Measurements from ENCODE around the gene KRT40. TPM values are rescaled to one million over a fixed set of nuclear protein-coding genes. Genes with fewer than 3 reads are reported as not detected.

The KRT40 gene
- total and polyA plus RNA-seq, 10 of the 15 experiments (the other 5 are each of a cell fraction or from before 2014, with no cell fraction given) = not detected

DNA sequence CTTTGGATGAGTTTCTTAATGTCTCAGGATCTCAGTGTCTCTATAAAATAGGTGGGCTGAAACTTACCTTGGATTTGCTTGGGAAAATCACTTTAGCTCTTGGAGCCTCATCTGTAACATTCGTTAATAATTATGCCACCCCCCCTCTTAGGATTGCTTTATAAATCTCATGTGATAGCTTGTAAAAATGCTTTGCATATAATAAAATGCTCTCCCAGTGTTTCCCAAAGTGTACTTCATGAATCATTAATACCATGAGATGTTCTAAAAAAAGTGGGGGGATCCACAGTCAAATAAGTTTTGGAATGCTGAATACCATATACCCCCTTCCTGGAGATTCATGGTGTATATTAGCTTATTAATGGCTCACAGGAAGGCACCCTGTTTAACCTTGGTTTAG is 22.5 kb downstream of the KRT40 start (continued):
- no peak for TF ChIP-seq SPI1 (IDR thresholded peaks at IDR 0.05; ENCODE audit: borderline replicate concordance, insufficient read depth, low read depth, low read length)
- no peak for TF ChIP-seq GATAD2B (conservative IDR thresholded peaks at IDR 0.05; ENCODE audit: low read depth)
- no peak for TF ChIP-seq ATF7 (IDR thresholded peaks at IDR 0.05; ENCODE audit: low read depth)
- no peak for TF ChIP-seq KLF5 (IDR thresholded peaks at IDR 0.05; ENCODE audit: partially characterized antibody)
- no peak for TF ChIP-seq MTA3 (IDR thresholded peaks at IDR 0.05; ENCODE audit: borderline replicate concordance, low read length)
- TF ChIP-seq TCF12 (IDR thresholded peaks at IDR 0.05; ENCODE audit: low read depth, low read length) = no peak
- TF ChIP-seq CREM (IDR thresholded peaks at IDR 0.05; ENCODE audit: low read depth) = no peak

GRCh38 chr17:40960144-40960543 is 24.0 kb downstream of the KRT40 start:
- Histone ChIP-seq H3K9ac (ENCODE audit: control insufficient read depth, insufficient read depth, low read length) (no peak overlapping the region), H3K36me3 (ENCODE audit: control insufficient read depth in 2 of 2, insufficient read depth in 2 of 2, low read length in 1 of 2) (no peaks in the 10 kb centered on the region), H3K4me3 (no peak overlapping the region), H3K27me3 (replicated peaks in 1 of 2; ENCODE audit: control insufficient read depth in 2 of 2, insufficient read depth in 2 of 2, low read length in 1 of 2) (no peaks in the 10 kb centered on the region), H3K4me1 (ENCODE audit: control insufficient read depth, insufficient read depth, low read length) (no peaks in the 10 kb centered on the region), H4K20me1 (ENCODE audit: control insufficient read depth, insufficient read depth) (no peaks in the 10 kb centered on the region), H3K79me2 (ENCODE audit: control insufficient read depth, insufficient read depth, low read length) (no peaks in the 10 kb centered on the region), H3K9me3 (replicated peaks; ENCODE audit: control insufficient read depth, insufficient read depth, low read length) (no peaks in the 10 kb centered on the region; the same call in 2 of the 3 replicates), H3K27ac (ENCODE audit: control insufficient read depth, insufficient read depth) (no peak overlapping the region), H3K4me2 (ENCODE audit: control insufficient read depth, insufficient read depth) (no peak overlapping the region), H2AFZ (ENCODE audit: control insufficient read depth, low read depth, low read length) (no peak overlapping the region)
- ChIA-PET POLR2A (no interaction called here), CTCF (no interaction called here), RAD21 (ENCODE audit: unreplicated experiment) (no interaction called here), SMC1A (ENCODE audit: uncharacterized antibody, unreplicated experiment) (no interaction called here)
- FAIRE-seq (no peak), DNase-seq (ENCODE audit: low read depth, low spot score) (no peak), ATAC-seq (no peak)
- WGBS (ENCODE audit: insufficient coverage, insufficient replicate concordance, low lambda C conversion rate, missing lambda C conversion rate) = 52% methylated on average over 10 of the region's 10 CpGs
- in situ Hi-C loops (cut with MboI) (no loop called here), intact Hi-C loops (cut with micrococcal nuclease; ENCODE audit: unreplicated experiment) (no loop called here)
- TF ChIP-seq, protein P1, sequence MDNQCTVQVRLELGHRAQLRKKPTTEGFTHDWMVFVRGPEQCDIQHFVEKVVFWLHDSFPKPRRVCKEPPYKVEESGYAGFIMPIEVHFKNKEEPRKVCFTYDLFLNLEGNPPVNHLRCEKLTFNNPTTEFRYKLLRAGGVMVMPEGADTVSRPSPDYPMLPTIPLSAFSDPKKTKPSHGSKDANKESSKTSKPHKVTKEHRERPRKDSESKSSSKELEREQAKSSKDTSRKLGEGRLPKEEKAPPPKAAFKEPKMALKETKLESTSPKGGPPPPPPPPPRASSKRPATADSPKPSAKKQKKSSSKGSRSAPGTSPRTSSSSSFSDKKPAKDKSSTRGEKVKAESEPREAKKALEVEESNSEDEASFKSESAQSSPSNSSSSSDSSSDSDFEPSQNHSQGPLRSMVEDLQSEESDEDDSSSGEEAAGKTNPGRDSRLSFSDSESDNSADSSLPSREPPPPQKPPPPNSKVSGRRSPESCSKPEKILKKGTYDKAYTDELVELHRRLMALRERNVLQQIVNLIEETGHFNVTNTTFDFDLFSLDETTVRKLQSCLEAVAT (IDR thresholded peaks at IDR 0.05) = no peak
- TF ChIP-seq CBFB (IDR thresholded peaks at IDR 0.05; ENCODE audit: low read depth) (no peak), ZNF384 (IDR thresholded peaks at IDR 0.05; ENCODE audit: borderline replicate concordance, low read depth, low read length) (no peak), ATF3 (IDR thresholded peaks at IDR 0.05; ENCODE audit: borderline replicate concordance, extremely low read depth, low read depth, low read length) (no peak), PAX8 (IDR thresholded peaks at IDR 0.05) (no peak), NRF1 (conservative IDR thresholded peaks at IDR 0.05; ENCODE audit: low read depth, low read length) (no peak), NFYB (IDR thresholded peaks at IDR 0.05; ENCODE audit: insufficient read depth, low read depth, low read length) (no peak)
- no TSS peak for BruUV-seq (replicated peaks)
